Measurements from ENCODE around the gene SLN.
A peak's percentile ranks its signal among the peaks of the same experiment; 100 is the strongest.

SLN gene

GRCh38 chr11:107716884-107717532, 5.2 kb upstream of the SLN start:
- WGBS: 86% methylated on average over 4 of the region's 4 CpGs
- Histone ChIP-seq H3K9me3 (ENCODE audit: insufficient read depth, low read depth, low read length) (no peaks in the 10 kb centered on the region), H3K27ac (ENCODE audit: low read depth, low read length) (no peak overlapping the region), H3K4me3 (ENCODE audit: low read length) (no peak overlapping the region), H3K9ac (ENCODE audit: low read depth, low read length) (no peak overlapping the region), H3K27me3 (ENCODE audit: insufficient read depth, low read length) (peaks cover 3% of the 10 kb centered on the region; the same call in 1 of the 2 replicates), H3K4me1 (ENCODE audit: insufficient read depth, low read length) (no peaks in the 10 kb centered on the region; the same call in 1 of the 2 replicates), H3K36me3 (ENCODE audit: insufficient read depth, low read length) (no peaks in the 10 kb centered on the region)

GRCh38 chr11:107713009-107713408, 1.2 kb upstream of the SLN start:
- H3K4me3 ChIP-seq (ENCODE audit: low read length): no peak overlapping the region
- H3K27me3 ChIP-seq (ENCODE audit: insufficient read depth, low read length): peaks cover 12% of the 10 kb centered on the region; the same call in 1 of the 2 replicates
- no peak overlapping the region for H3K9ac ChIP-seq (ENCODE audit: low read depth, low read length)
- WGBS: 89% methylated on average over 3 of the region's 3 CpGs
- no peaks in the 10 kb centered on the region for H3K36me3 ChIP-seq (ENCODE audit: insufficient read depth, low read length)
- no peaks in the 10 kb centered on the region for H3K9me3 ChIP-seq (ENCODE audit: insufficient read depth, low read depth, low read length)
- H3K4me1 ChIP-seq (ENCODE audit: insufficient read depth, low read length): peaks cover 6% of the 10 kb centered on the region
- H3K27ac ChIP-seq (ENCODE audit: low read depth, low read length): no peak overlapping the region

GRCh38 chr11:107710301-107710700, 1.6 kb downstream of the SLN start:
- Histone ChIP-seq H3K27ac (ENCODE audit: low read depth, low read length) (no peak overlapping the region), H3K9me3 (ENCODE audit: insufficient read depth, low read depth, low read length) (no peaks in the 10 kb centered on the region), H3K4me3 (ENCODE audit: low read length) (no peak overlapping the region), H3K9ac (ENCODE audit: low read depth, low read length) (no peak overlapping the region), H3K36me3 (ENCODE audit: insufficient read depth, low read length) (no peaks in the 10 kb centered on the region), H3K4me1 (ENCODE audit: insufficient read depth, low read length) (peaks cover 22% of the 10 kb centered on the region), H3K27me3 (ENCODE audit: insufficient read depth, low read length) (peaks cover 17% of the 10 kb centered on the region; the same call in 1 of the 2 replicates)
- WGBS: 91% methylated on average over 1 of the region's 1 CpG

DNA sequence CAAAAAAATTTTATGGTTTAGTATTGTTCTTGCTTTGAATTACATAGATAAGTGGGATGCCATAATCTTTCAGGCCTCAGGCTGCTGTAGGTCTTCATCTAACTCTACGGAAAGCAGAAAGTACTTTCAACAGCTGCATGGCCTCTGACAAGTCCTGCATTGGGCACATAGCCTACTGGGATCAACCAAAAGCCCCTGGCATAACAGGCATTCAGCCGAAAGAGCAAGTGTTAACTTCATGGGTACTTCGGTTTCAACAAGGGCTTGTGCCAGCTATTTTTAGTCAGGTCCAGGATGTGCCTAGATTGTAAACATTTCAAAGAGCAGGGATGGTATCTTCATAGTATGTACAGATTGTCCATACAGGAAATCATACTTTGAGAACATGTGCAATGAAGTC, 3.1 kb downstream of the SLN start:
- Histone ChIP-seq H3K9ac (ENCODE audit: low read depth, low read length) (no peak overlapping the region), H3K27ac (ENCODE audit: low read depth, low read length) (no peak overlapping the region), H3K27me3 (ENCODE audit: insufficient read depth, low read length) (peaks cover 17% of the 10 kb centered on the region; the same call in 1 of the 2 replicates), H3K4me1 (ENCODE audit: insufficient read depth, low read length) (peaks cover 22% of the 10 kb centered on the region), H3K4me3 (ENCODE audit: low read length) (no peak overlapping the region), H3K36me3 (ENCODE audit: insufficient read depth, low read length) (no peaks in the 10 kb centered on the region), H3K9me3 (ENCODE audit: insufficient read depth, low read depth, low read length) (no peaks in the 10 kb centered on the region)
- 88% methylated on average over 3 of the region's 3 CpGs for WGBS

GRCh38 chr11:107707807-107708206, 4.0 kb downstream of the SLN start:
- Histone ChIP-seq H3K27me3 (ENCODE audit: insufficient read depth, low read length) (peaks cover 16% of the 10 kb centered on the region; the same call in 1 of the 2 replicates), H3K4me3 (ENCODE audit: low read length) (no peak overlapping the region), H3K4me1 (ENCODE audit: insufficient read depth, low read length) (peaks cover 22% of the 10 kb centered on the region), H3K9ac (ENCODE audit: low read depth, low read length) (no peak overlapping the region), H3K27ac (ENCODE audit: low read depth, low read length) (peak overlapping the region; percentile 54; the same call in 1 of the 2 replicates), H3K36me3 (ENCODE audit: insufficient read depth, low read length) (no peaks in the 10 kb centered on the region), H3K9me3 (ENCODE audit: insufficient read depth, low read depth, low read length) (no peaks in the 10 kb centered on the region)
- 24% methylated on average over 4 of the region's 4 CpGs for WGBS

DNA sequence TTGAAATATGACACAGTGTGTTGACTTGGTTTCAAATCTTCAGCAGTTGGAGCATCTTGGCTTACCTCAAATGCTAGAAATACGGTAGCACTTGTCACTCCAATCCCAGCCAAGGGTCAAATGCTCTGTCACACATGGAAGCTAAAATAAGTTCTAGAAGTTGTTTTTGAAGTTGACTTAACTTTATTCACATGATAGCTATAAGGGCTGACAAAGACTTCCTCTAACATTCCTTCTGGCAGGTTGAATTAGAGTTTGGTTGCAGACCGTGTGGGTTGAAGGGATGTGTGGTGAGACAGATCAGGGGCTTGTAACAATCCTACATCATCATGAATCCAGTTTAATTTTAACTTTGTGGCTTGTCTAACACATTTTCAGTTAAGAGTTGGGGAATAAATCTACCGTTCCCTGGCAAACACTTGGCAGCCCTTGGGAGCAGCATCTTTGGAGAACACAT, 4.6 kb downstream of the SLN start:
- Histone ChIP-seq H3K36me3 (ENCODE audit: insufficient read depth, low read length) (no peaks in the 10 kb centered on the region), H3K9me3 (ENCODE audit: insufficient read depth, low read depth, low read length) (no peaks in the 10 kb centered on the region), H3K9ac (ENCODE audit: low read depth, low read length) (no peak overlapping the region), H3K4me3 (ENCODE audit: low read length) (no peak overlapping the region), H3K27me3 (ENCODE audit: insufficient read depth, low read length) (peaks cover 15% of the 10 kb centered on the region; the same call in 1 of the 2 replicates), H3K4me1 (ENCODE audit: insufficient read depth, low read length) (peaks cover 22% of the 10 kb centered on the region), H3K27ac (ENCODE audit: low read depth, low read length) (peak overlapping the region; percentile 54; the same call in 1 of the 2 replicates)
- WGBS: 91% methylated on average over 2 of the region's 3 CpGs

DNA sequence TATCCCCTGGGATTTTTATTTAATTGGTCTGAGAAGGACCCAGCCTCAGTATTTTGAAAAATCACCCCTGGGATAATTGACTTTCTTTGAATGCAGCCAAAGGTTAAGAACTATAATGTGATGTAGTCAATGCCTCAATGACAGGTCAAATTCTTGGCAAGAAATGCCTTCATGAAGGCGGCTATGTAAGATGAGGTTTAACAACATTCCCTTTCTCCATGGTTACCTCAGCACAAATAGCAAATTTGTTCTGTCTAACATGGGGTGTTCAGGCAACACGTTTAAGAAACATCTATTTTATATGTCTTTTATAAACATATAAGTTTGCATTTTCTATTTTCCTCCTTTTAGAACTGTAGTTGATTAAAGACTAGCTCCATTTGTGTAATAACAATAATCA, 5.3 kb downstream of the SLN start:
- WGBS: 79% methylated on average over 1 of the region's 2 CpGs
- no peak overlapping the region for H3K4me3 ChIP-seq (ENCODE audit: low read length)
- peaks cover 11% of the 10 kb centered on the region; the same call in 1 of the 2 replicates for H3K27me3 ChIP-seq (ENCODE audit: insufficient read depth, low read length)
- no peak overlapping the region for H3K27ac ChIP-seq (ENCODE audit: low read depth, low read length)
- H3K4me1 ChIP-seq (ENCODE audit: insufficient read depth, low read length): peaks cover 22% of the 10 kb centered on the region
- no peaks in the 10 kb centered on the region for H3K9me3 ChIP-seq (ENCODE audit: insufficient read depth, low read depth, low read length)
- no peak overlapping the region for H3K9ac ChIP-seq (ENCODE audit: low read depth, low read length)
- no peaks in the 10 kb centered on the region for H3K36me3 ChIP-seq (ENCODE audit: insufficient read depth, low read length)

- Histone ChIP-seq H3K4me3 (ENCODE audit: low read length) (no peak overlapping the region), H3K4me1 (ENCODE audit: insufficient read depth, low read length) (peaks cover 28% of the 10 kb centered on the region), H3K36me3 (ENCODE audit: insufficient read depth, low read length) (no peaks in the 10 kb centered on the region), H3K27ac (ENCODE audit: low read depth, low read length) (no peak overlapping the region), H3K9ac (ENCODE audit: low read depth, low read length) (no peak overlapping the region), H3K9me3 (ENCODE audit: insufficient read depth, low read depth, low read length) (no peaks in the 10 kb centered on the region), H3K27me3 (ENCODE audit: insufficient read depth, low read length) (peaks cover 6% of the 10 kb centered on the region; the same call in 1 of the 2 replicates)
- WGBS: 85% methylated on average over 2 of the region's 2 CpGs
Measured at GRCh38 chr11:107705027-107705426, 6.8 kb downstream of the SLN start.

GRCh38 chr11:107704451-107704850, 7.4 kb downstream of the SLN start:
- H3K9ac ChIP-seq (ENCODE audit: low read depth, low read length): no peak overlapping the region
- H3K27me3 ChIP-seq (ENCODE audit: insufficient read depth, low read length): peaks cover 5% of the 10 kb centered on the region; the same call in 1 of the 2 replicates
- H3K27ac ChIP-seq (ENCODE audit: low read depth, low read length): no peak overlapping the region
- no peaks in the 10 kb centered on the region for H3K36me3 ChIP-seq (ENCODE audit: insufficient read depth, low read length)
- no peaks in the 10 kb centered on the region for H3K9me3 ChIP-seq (ENCODE audit: insufficient read depth, low read depth, low read length)
- 94% methylated on average over 3 of the region's 3 CpGs for WGBS
- peaks cover 33% of the 10 kb centered on the region for H3K4me1 ChIP-seq (ENCODE audit: insufficient read depth, low read length)
- no peak overlapping the region for H3K4me3 ChIP-seq (ENCODE audit: low read length)

DNA sequence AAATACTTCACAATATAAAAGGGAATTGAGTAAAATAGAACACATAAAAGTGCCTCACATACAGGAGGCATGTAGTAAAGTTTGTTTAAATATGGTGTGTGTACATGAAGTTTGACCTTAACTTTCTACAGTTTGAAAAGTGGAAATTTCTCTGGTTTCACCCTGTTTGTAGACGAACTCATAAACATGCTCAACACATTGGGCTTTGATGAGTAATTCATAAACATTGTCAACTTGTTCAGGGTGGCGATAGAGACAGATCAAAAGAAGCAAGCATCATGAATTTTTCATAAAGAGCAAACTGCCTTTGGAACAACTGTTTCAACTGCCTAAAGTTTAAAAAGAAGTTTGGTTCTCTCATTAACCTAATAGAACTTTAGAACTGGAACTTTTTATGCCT, 9.1 kb downstream of the SLN start:
- Histone ChIP-seq H3K4me1 (ENCODE audit: insufficient read depth, low read length) (peaks cover 27% of the 10 kb centered on the region), H3K27ac (ENCODE audit: low read depth, low read length) (no peak overlapping the region), H3K27me3 (ENCODE audit: insufficient read depth, low read length) (peaks cover 5% of the 10 kb centered on the region; the same call in 1 of the 2 replicates), H3K36me3 (ENCODE audit: insufficient read depth, low read length) (no peaks in the 10 kb centered on the region), H3K4me3 (ENCODE audit: low read length) (no peak overlapping the region), H3K9me3 (ENCODE audit: insufficient read depth, low read depth, low read length) (no peaks in the 10 kb centered on the region), H3K9ac (ENCODE audit: low read depth, low read length) (no peak overlapping the region)
- 91% methylated on average over 2 of the region's 2 CpGs for WGBS

DNA sequence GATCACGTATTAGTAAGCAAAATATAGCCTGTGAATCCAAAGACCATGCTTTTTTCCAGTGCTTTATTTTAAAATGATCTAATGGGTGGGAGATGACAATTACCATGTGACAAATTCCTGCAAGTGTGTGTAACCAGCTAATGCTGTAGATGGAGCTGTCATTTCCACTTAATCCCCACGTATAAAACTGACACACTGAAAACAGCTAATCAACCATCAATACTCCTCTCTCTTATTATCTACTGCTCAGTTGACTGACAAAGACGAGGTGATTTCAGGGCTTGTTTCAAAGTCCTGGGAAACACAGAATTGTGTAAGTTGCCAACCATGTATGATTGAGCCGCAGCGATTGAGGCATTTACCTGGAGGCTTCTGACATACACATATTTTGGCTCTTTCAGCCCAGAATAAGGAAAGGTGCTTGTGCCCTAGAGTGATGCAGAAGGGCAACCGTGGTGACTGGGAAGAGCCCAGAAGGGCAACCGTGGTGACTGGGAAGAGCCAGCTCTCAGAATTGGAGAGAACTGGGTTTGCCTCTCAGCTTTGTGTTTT, 9.7 kb downstream of the SLN start:
- Histone ChIP-seq H3K9me3 (ENCODE audit: insufficient read depth, low read depth, low read length) (no peaks in the 10 kb centered on the region), H3K27ac (ENCODE audit: low read depth, low read length) (no peak overlapping the region), H3K27me3 (ENCODE audit: insufficient read depth, low read length) (peaks cover 3% of the 10 kb centered on the region; the same call in 1 of the 2 replicates), H3K4me3 (ENCODE audit: low read length) (no peak overlapping the region), H3K36me3 (ENCODE audit: insufficient read depth, low read length) (no peaks in the 10 kb centered on the region), H3K4me1 (ENCODE audit: insufficient read depth, low read length) (peaks cover 22% of the 10 kb centered on the region), H3K9ac (ENCODE audit: low read depth, low read length) (no peak overlapping the region)
- WGBS: 86% methylated on average over 7 of the region's 7 CpGs
